Trophoblast cell (in vitro differentiated cells and primary cell): ENCODE results near the gene PALLD.

Experiments
- DNase-seq, 2 donors: peaks; one replicate each; pipeline ENCODE4 v3.0.0-alpha.2; 2016
- H2AFZ ChIP-seq: 2 replicates; pipeline ENCODE4 v1.6.1; 2013; ENCODE audit warnings: low read length, moderate library complexity, mild to moderate bottlenecking; ENCODE audit not compliant: insufficient read depth, poor library complexity
- H2AK5ac ChIP-seq: 2 replicates; pipeline ENCODE4 v1.6.1; 2013; ENCODE audit warnings: mild to moderate bottlenecking, low read length
- H2BK120ac ChIP-seq: 2 replicates; pipeline ENCODE4 v1.6.1; 2013; ENCODE audit warnings: low read length, mild to moderate bottlenecking, moderate library complexity; ENCODE audit not compliant: insufficient read depth, poor library complexity
- H2BK12ac ChIP-seq: 2 replicates; pipeline ENCODE4 v1.6.1; 2013; ENCODE audit warnings: mild to moderate bottlenecking, low read length, moderate library complexity
- H2BK5ac ChIP-seq: 2 replicates; pipeline ENCODE4 v1.6.1; 2013; ENCODE audit warnings: low read length, low read depth, moderate library complexity, mild to moderate bottlenecking; ENCODE audit not compliant: poor library complexity
- H3K14ac ChIP-seq: 2 replicates; pipeline ENCODE4 v1.6.1; 2013; ENCODE audit warnings: mild to moderate bottlenecking, low read length
- H3K18ac ChIP-seq: 2 replicates; pipeline ENCODE4 v1.6.1; 2013; ENCODE audit warnings: mild to moderate bottlenecking, low read length
- H3K23ac ChIP-seq: 2 replicates; pipeline ENCODE4 v1.6.1; 2013; ENCODE audit warnings: low read length
- H3K27ac ChIP-seq: 2 replicates; pipeline ENCODE4 v1.5.1; 2013; ENCODE audit warnings: low read depth, mild to moderate bottlenecking, inconsistent platforms, low read length, moderate library complexity
- H3K27me3 ChIP-seq: 2 replicates; pipeline ENCODE4 v1.6.1; 2013; ENCODE audit warnings: inconsistent platforms, mild to moderate bottlenecking, low read length, moderate library complexity; ENCODE audit not compliant: insufficient read depth
- H3K36me3 ChIP-seq, 2 experiments: 1 replicate in 1 of 2; 2 replicates in 1 of 2; pipeline ENCODE4 v1.6.1; 2013; ENCODE audit warnings: low read length in 2 of 2, mild to moderate bottlenecking in 2 of 2, moderate library complexity in 1 of 2; ENCODE audit not compliant: insufficient read depth in 2 of 2, control insufficient read depth in 1 of 2
- H3K4ac ChIP-seq: 2 replicates; pipeline ENCODE4 v1.6.1; 2013; ENCODE audit warnings: low read depth, mild to moderate bottlenecking, low read length, moderate library complexity
- H3K4me1 ChIP-seq, 2 experiments: 1 replicate in 1 of 2; 2 replicates in 1 of 2; pipeline ENCODE4 v1.6.1; 2013; ENCODE audit warnings: low read length in 2 of 2, mild to moderate bottlenecking in 2 of 2, moderate library complexity in 1 of 2; ENCODE audit not compliant: insufficient read depth in 2 of 2, control insufficient read depth in 1 of 2
- H3K4me2 ChIP-seq: 2 replicates; pipeline ENCODE4 v1.6.1; 2013; ENCODE audit warnings: inconsistent platforms, mild to moderate bottlenecking, low read length, moderate library complexity
- H3K4me3 ChIP-seq: 2 replicates; pipeline ENCODE4 v1.5.1; 2013; ENCODE audit warnings: mild to moderate bottlenecking, low read depth, low read length, inconsistent platforms
- H3K79me1 ChIP-seq: one replicate; pipeline ENCODE4 v1.6.1; 2013; ENCODE audit warnings: low read length
- H3K79me2 ChIP-seq: 2 replicates; pipeline ENCODE4 v1.6.1; 2013; ENCODE audit warnings: low read length, mild to moderate bottlenecking; ENCODE audit not compliant: control insufficient read depth, insufficient read depth, poor library complexity
- H3K9ac ChIP-seq: 2 replicates; pipeline ENCODE4 v1.6.1; 2013; ENCODE audit warnings: mild to moderate bottlenecking, low read length
- H3K9me3 ChIP-seq: 2 replicates; pipeline ENCODE4 v1.6.1; 2013; ENCODE audit warnings: low read depth, mild to moderate bottlenecking, control low read depth, inconsistent platforms, low read length; ENCODE audit not compliant: insufficient read depth
- H4K12ac ChIP-seq: 2 replicates; pipeline ENCODE4 v1.6.1; 2013; ENCODE audit warnings: low read depth, mild to moderate bottlenecking, low read length, moderate library complexity
- H4K8ac ChIP-seq: 2 replicates; pipeline ENCODE4 v1.6.1; 2013; ENCODE audit warnings: low read depth, mild to moderate bottlenecking, low read length, moderate library complexity
- H4K91ac ChIP-seq: one replicate; pipeline ENCODE4 v1.6.1; 2013; ENCODE audit warnings: low read depth, mild to moderate bottlenecking, low read length, moderate library complexity
- WGBS: extraction: QIAGEN DNeasy Blood & Tissue Kit; methylation state at CpG from one replicate; pipeline ENCODE4 v1.1.7; 2013; ENCODE audit warnings: missing lambda C conversion rate; ENCODE audit not compliant: insufficient read length, insufficient coverage; ENCODE audit errors: extremely low coverage; 5-methylcytosine and 5-hydroxymethylcytosine counted together

Gene PALLD

GRCh38 chr4:168664242-168664891 is 167.5 kb downstream of the PALLD start:
- Histone ChIP-seq H4K12ac (no peak overlapping the region), H2BK5ac (no peak overlapping the region), H3K9me3 (no peaks in the 10 kb centered on the region), H3K23ac (no peak overlapping the region), H3K9ac (no peak overlapping the region), H3K79me1 (peaks cover 2% of the 10 kb centered on the region), H2AFZ (no peak overlapping the region), H4K91ac (no peak overlapping the region), H4K8ac (no peak overlapping the region), H3K27ac (no peak overlapping the region), H2BK12ac (no peak overlapping the region), H3K18ac (no peak overlapping the region), H3K4me3 (no peak overlapping the region), H3K4me2 (no peak overlapping the region), H2AK5ac (no peak overlapping the region), H3K27me3 (no peaks in the 10 kb centered on the region), H3K79me2 (peaks cover 6% of the 10 kb centered on the region), H2BK120ac (no peak overlapping the region), H3K4me1 (peaks cover 0 to 14% of the 10 kb centered on the region in 2 experiments), H3K4ac (no peak overlapping the region), H3K36me3 (peaks cover 3 to 9% of the 10 kb centered on the region in 2 experiments), H3K14ac (no peak overlapping the region)
- WGBS: no CpG with 5 or more reads among the region's 2 CpGs
- DNase-seq: no peak

- no CpG with 5 or more reads among the region's 2 CpGs for WGBS
- H3K4me2 ChIP-seq: no peak overlapping the region
- H3K27me3 ChIP-seq: no peaks in the 10 kb centered on the region
- no peak overlapping the region for H2BK12ac ChIP-seq
- H3K9ac ChIP-seq: no peak overlapping the region
- H3K9me3 ChIP-seq: no peaks in the 10 kb centered on the region
- no peak overlapping the region for H3K4me3 ChIP-seq
- H3K4ac ChIP-seq: no peak overlapping the region
- peaks cover 0 to 14% of the 10 kb centered on the region in 2 experiments for H3K4me1 ChIP-seq
- peaks cover 3 to 6% of the 10 kb centered on the region in 2 experiments for H3K36me3 ChIP-seq
- no peak overlapping the region for H3K14ac ChIP-seq
- no peak overlapping the region for H4K8ac ChIP-seq
- no peak overlapping the region for H2BK120ac ChIP-seq
- no peak for DNase-seq
- peaks cover 2% of the 10 kb centered on the region for H3K79me1 ChIP-seq
- no peak overlapping the region for H2AFZ ChIP-seq
- H3K79me2 ChIP-seq: peaks cover 3% of the 10 kb centered on the region
- no peak overlapping the region for H3K18ac ChIP-seq
- no peak overlapping the region for H4K12ac ChIP-seq
- H2BK5ac ChIP-seq: no peak overlapping the region
- no peak overlapping the region for H2AK5ac ChIP-seq
- no peak overlapping the region for H3K23ac ChIP-seq
- no peak overlapping the region for H3K27ac ChIP-seq
- no peak overlapping the region for H4K91ac ChIP-seq
Measured at GRCh38 chr4:168666531-168666930, 169.7 kb downstream of the PALLD start.

- peaks cover 3 to 6% of the 10 kb centered on the region in 2 experiments for H3K36me3 ChIP-seq
- no peak overlapping the region for H2BK120ac ChIP-seq
- H2AFZ ChIP-seq: no peak overlapping the region
- H4K8ac ChIP-seq: no peak overlapping the region
- DNase-seq: no peak
- no peak overlapping the region for H3K4me3 ChIP-seq
- no peak overlapping the region for H3K4me2 ChIP-seq
- H3K23ac ChIP-seq: no peak overlapping the region
- no peak overlapping the region for H2BK5ac ChIP-seq
- no peak overlapping the region for H4K12ac ChIP-seq
- H3K27me3 ChIP-seq: no peaks in the 10 kb centered on the region
- no peak overlapping the region for H3K9ac ChIP-seq
- no CpG with 5 or more reads among the region's 3 CpGs for WGBS
- peak overlapping the region; percentile 12 for H3K27ac ChIP-seq
- no peak overlapping the region for H3K14ac ChIP-seq
- no peak overlapping the region for H2BK12ac ChIP-seq
- H4K91ac ChIP-seq: no peak overlapping the region
- peaks cover 0 to 14% of the 10 kb centered on the region in 2 experiments for H3K4me1 ChIP-seq
- H3K79me2 ChIP-seq: peaks cover 3% of the 10 kb centered on the region
- H3K18ac ChIP-seq: no peak overlapping the region
- peaks cover 2% of the 10 kb centered on the region for H3K79me1 ChIP-seq
- H3K4ac ChIP-seq: no peak overlapping the region
- H3K9me3 ChIP-seq: no peaks in the 10 kb centered on the region
- H2AK5ac ChIP-seq: no peak overlapping the region
Measured at GRCh38 chr4:168667376-168667775, 170.5 kb downstream of the PALLD start.

GRCh38 chr4:168667921-168668320 is 171.1 kb downstream of the PALLD start:
- no CpG with 5 or more reads among the region's 2 CpGs for WGBS
- peak overlapping the region; percentile 49 for H3K18ac ChIP-seq
- H3K14ac ChIP-seq: no peak overlapping the region
- peaks cover 3% of the 10 kb centered on the region for H3K79me2 ChIP-seq
- H3K36me3 ChIP-seq: peaks cover 4 to 9% of the 10 kb centered on the region in 2 experiments
- H3K9me3 ChIP-seq: no peaks in the 10 kb centered on the region
- no peak overlapping the region for H3K23ac ChIP-seq
- H3K27ac ChIP-seq: no peak overlapping the region
- H2AFZ ChIP-seq: no peak overlapping the region
- H3K4me2 ChIP-seq: no peak overlapping the region
- no peak for DNase-seq
- H3K27me3 ChIP-seq: no peaks in the 10 kb centered on the region
- H3K4ac ChIP-seq: peak overlapping the region; percentile 29
- H3K9ac ChIP-seq: no peak overlapping the region
- no peak overlapping the region for H2BK120ac ChIP-seq
- peak overlapping the region; percentile 50 for H2BK12ac ChIP-seq
- H4K91ac ChIP-seq: no peak overlapping the region
- H2BK5ac ChIP-seq: peak overlapping the region; percentile 27
- peaks cover 4% of the 10 kb centered on the region for H3K79me1 ChIP-seq
- peaks cover 2 to 17% of the 10 kb centered on the region in 2 experiments for H3K4me1 ChIP-seq
- peak overlapping the region; percentile 4 for H4K8ac ChIP-seq
- H3K4me3 ChIP-seq: no peak overlapping the region
- no peak overlapping the region for H4K12ac ChIP-seq
- peak overlapping the region; percentile 30 for H2AK5ac ChIP-seq
